ENCODE data around the gene SLC4A4.

DNA sequence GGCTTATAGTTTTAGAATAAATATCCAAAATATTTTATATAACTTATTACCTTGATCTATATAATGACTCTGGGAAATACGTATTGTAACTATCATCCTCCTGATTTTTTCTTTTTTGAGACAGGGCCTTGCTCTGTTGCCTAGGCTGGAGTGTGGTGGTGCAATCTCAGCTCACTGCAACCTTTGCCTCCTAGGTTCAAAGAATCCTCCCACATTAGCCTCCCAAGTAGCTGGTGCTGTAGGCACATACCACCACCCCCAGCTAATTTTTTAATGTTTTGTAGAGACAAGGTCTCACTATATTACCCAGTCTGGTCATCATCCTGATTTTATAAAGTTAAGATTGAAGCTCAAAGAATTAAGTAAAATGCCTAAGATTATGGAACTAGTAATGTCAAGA, 193.6 kb downstream of the SLC4A4 start:
- TF ChIP-seq BHLHE40 (IDR thresholded peaks at IDR 0.05; ENCODE audit: borderline replicate concordance in 1 of 2, low read depth in 2 of 2, low read length in 1 of 2) (no peak), ASH2L (IDR thresholded peaks at IDR 0.05; ENCODE audit: borderline replicate concordance, low read depth) (no peak), CEBPB (IDR thresholded peaks at IDR 0.05; ENCODE audit: borderline replicate concordance in 1 of 2, low read depth in 2 of 2, low read length in 2 of 2) (no peak), POLR2A (IDR thresholded peaks at IDR 0.05; ENCODE audit: low read depth, low read length) (no peak)
- TF ChIP-seq, protein P1, sequence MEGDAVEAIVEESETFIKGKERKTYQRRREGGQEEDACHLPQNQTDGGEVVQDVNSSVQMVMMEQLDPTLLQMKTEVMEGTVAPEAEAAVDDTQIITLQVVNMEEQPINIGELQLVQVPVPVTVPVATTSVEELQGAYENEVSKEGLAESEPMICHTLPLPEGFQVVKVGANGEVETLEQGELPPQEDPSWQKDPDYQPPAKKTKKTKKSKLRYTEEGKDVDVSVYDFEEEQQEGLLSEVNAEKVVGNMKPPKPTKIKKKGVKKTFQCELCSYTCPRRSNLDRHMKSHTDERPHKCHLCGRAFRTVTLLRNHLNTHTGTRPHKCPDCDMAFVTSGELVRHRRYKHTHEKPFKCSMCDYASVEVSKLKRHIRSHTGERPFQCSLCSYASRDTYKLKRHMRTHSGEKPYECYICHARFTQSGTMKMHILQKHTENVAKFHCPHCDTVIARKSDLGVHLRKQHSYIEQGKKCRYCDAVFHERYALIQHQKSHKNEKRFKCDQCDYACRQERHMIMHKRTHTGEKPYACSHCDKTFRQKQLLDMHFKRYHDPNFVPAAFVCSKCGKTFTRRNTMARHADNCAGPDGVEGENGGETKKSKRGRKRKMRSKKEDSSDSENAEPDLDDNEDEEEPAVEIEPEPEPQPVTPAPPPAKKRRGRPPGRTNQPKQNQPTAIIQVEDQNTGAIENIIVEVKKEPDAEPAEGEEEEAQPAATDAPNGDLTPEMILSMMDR (IDR thresholded peaks at IDR 0.05 in 2 of 3, conservative IDR thresholded peaks at IDR 0.05 in 1 of 3; ENCODE audit: control insufficient read depth in 2 of 3, extremely low read depth in 1 of 3, insufficient read depth in 1 of 3, low read depth in 3 of 3, low read length in 3 of 3), result no peak
- TF ChIP-seq, protein P2, sequence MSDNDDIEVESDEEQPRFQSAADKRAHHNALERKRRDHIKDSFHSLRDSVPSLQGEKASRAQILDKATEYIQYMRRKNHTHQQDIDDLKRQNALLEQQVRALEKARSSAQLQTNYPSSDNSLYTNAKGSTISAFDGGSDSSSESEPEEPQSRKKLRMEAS (IDR thresholded peaks at IDR 0.05; ENCODE audit: low read depth, low read length), result no peak

Data from GM12878 (cell line).